ENCODE measurements around the gene SLX4IP.

GRCh38 chr20:10436053-10436699 is 1.1 kb downstream of the SLX4IP start:
- no peak for TF ChIP-seq CTCF (IDR thresholded peaks at IDR 0.05 in 8 of 11, conservative IDR thresholded peaks at IDR 0.05 in 3 of 11)
- no peak for TF ChIP-seq POLR2A (IDR thresholded peaks at IDR 0.05)
